GM11168 (cell line): Measurements from ENCODE around the gene PARVG.
"Not testable (repeated sequence)": the region's sequence is repeated elsewhere in the genome, so short reads cannot be mapped to it uniquely, and the experiment has no call there.

Experiments used
- in situ Hi-C: fragments of 300-500 bp; cut with MboI; formaldehyde crosslinking; loops from one replicate; pipeline ENCODE4 v1.12.0; 2022; ENCODE audit warnings: low sequenced_read_pairs; ENCODE audit not compliant: unreplicated experiment

The PARVG gene

DNA sequence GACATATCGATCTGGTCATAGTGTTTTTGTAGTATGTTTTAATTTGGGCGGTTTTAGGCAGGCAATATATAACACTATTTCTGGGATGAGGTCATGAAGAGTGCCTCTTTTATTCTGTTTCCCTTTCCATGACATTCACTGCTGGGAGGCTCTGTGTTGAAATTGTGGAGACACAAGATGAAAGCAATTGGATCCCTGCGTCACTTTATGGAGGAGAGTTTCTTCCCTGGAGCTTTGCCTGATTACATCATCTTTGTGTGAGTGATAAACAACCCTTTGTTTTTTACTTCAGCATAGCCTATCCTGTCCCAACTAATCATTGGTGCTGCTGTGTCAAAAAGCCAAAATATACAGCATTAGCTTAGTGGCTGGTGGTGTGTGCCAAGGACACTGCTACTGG lies 48.6 kb downstream of the PARVG start:
- in situ Hi-C loops = no loop called here

DNA sequence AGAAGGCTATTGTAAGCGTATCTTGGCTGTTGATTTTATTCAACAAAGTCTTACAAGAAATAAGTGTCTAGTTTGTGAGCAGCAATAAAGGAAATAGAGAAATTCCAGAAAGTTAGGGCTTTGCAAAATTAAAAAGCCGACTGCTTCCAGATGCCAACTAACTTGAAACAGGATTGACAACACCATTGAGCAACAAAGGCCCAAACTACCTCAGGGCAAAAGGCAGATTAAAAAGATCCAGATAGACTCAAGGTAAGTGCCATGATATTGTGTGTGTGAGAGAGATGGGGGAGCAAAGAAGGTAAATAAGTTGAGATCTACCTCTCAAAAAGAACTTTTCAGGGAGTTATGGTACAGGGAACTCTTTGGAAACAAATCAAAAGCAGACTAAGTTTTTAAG lies 49.1 kb downstream of the PARVG start:
- in situ Hi-C loops = no loop called here

DNA sequence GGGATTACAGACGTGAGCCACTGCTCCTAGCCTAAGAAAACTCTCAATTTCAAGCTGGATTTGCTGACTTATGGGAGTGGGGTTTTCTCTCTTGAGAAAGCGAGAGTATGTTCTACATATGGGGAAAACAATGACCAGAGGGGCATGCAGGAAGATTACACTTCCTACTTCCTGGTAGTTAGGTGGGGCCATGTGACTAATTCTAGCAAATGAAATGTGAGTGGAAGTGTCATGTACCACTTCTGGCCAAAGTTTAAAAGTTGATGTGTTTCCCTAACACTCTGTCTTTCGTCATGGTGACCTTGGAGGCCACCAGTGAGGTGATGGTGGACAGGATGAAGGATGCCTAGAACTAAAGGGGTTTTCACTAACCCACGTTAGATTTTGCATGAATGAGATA lies 50.5 kb downstream of the PARVG start:
- in situ Hi-C loops = no loop called here

DNA sequence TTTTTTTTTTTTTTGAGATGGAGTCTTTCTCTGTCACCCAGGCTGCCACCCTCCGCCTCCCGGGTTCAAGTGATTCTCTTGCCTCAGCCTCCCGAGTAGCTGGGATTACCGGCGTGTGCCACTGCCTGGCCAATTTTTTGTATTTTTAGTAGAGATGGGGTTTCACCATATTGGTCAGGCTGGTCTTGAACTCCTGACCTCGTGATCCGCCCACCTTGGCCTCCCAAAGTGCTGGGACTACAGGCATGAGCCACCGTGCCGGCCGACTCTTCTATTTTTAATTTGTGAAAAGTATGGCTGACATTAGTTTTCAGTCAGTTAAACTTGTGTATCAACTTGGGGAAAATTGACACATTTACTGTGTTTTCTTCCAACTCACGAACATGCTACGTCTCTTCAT lies 53.6 kb downstream of the PARVG start:
- in situ Hi-C loops = not testable (repeated sequence)

DNA sequence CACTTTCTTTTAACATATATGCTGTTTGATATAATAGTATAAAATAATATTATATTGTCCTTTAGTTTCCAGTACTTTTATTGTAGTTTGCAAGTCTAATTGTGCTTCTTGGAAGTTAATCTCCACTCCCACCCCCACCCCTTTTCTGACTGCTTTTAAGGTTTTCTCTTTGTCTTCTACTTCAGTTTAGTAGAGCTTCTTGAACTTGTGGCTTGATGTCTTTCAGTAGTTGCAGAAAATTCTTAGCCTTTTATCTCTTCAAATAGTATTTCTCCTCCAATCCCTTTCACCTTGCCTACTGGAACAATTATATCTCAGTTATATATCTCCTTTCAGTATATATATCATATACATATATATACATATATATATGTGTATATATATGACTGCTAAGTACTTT lies 56.6 kb downstream of the PARVG start:
- in situ Hi-C loops = no loop called here

DNA sequence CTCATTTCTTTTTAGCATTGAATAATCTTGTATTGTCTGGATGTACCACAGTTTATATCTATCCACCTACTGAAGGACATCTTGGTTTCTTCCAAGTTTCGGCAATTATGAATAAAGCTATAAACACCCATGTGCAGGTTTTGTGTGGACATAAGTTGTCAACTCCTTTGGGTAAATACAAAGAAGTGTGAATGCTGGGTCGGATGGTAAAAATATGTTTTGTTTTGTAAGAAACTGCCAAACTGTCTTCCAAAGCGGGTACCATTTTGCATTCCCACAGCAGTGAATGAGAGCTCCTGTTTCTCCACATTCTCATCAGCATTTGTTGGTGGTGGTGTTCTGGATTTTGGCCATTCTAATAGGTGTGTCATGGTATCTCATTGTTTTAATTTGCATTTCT lies 60.4 kb downstream of the PARVG start:
- in situ Hi-C loops = not testable (repeated sequence)

DNA sequence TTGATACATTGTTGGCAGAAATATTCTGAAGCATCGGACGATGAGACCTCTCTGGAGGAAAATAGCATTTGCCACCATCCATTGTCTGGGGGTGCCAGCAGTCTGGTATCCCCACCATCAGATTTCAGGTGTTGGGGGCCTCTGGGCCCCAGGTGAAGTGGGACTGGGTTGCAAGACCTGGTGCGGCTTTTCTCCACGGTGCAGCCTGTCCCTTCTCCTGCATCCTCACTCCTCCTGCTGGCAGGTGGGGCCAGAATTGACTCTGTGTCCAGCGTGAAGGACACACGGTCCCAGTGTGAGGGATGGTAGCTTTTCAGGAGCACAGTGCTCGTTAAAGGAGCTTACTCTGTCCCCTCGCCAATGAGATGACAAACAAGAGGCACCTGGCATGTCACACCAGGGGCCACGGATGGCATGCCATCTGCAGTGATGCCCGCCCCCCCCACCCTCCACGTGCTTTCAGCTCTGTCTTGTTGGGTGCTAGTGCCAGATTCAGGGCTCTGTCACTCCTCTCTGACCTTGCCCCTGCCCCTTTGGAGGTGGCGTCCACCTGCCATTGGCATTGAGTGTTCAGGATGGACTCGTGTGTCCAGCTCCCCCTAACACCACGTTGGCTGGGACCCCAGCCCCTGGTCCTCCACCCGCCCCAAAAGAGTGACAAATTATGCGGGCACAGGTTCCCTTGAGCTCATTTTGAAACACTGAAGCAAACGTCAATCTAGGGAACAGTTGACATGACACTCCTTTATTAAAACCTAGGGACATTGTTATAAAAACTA lies 62.4 kb downstream of the PARVG start:
- in situ Hi-C loops = no loop called here

DNA sequence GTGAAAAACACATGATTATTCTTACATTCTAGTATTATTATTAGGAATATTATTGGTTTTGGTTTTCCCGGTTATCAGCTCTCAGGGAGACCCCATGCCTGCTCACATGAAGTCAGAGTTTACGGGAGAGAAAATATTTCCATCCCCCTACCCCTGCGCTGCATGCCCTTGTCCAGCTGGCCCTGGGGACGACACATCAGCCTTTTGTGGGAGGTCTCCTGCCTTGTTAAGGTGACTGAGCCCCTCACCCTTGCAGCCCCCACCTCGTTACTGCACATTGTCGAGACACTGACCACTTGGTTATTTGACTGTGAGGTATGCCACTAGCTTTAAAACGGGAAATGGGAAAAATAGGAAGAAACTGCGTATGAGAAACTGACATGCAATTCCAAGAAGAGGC lies 63.0 kb downstream of the PARVG start:
- in situ Hi-C loops = no loop called here

DNA sequence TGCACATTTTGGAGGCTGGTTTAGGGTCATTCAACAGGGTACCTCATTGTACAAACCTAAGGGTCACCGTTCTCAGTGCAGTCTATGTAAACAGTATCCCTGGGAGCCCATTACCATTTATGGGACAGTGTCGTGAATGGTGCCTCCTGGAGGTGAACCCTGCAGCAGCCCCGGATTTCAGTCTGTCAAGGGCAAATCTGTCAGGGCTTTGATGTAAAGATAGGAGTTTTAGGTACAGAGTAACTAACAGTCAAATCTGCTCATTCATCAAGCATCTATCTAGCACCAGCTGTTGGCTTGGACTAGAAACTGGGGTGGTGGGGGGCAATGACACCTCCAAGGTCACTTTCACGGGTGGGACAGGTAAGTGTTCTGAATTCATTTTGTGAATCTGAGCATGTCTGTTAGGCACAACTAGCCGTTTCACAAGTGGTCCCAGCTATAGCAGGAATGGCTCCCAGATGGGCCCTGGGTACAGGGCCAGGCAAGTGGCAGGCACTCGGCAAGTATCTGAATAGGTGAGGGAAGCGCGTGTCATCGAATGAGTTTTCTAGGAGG lies 63.6 kb downstream of the PARVG start:
- in situ Hi-C loops = no loop called here

DNA sequence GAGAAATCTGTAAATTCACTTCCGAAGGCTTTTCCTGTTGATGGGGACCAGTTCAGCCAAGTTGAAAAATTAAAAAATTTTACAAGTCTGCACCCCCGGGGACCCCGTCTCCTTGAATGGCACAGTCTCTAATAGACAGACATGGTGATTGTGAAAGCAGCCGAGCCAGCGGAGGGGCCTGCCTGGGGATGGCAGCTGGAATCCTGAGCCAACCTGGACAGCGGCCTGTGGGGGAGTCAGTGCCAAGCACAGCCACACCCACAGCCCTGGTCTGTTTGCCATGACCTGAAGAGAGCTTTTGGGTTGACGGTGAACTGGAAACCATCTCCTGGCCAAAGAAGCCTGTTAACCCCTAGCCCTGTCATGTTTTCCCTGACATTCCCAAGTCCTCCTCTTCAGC lies 64.7 kb downstream of the PARVG start:
- in situ Hi-C loops = no loop called here

DNA sequence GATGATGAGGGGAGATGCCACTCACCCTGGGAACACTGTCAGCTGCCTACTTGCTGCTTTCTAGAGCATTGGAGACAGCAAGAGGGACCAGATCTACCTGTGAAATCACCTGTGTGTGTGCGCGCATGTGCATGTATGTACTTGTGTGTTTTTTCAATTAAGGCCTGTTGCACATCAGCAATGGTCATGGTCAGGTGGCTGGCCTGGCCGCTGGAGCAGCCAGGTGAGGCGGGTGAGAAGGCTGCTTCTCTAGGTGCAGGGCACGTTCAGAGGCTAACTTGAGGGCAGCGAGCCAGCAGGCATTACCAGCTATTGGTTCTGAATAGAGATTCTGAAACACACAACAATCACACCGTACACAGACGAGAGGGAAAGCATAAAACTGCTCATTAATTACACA lies 65.1 kb downstream of the PARVG start:
- in situ Hi-C loops = no loop called here

DNA sequence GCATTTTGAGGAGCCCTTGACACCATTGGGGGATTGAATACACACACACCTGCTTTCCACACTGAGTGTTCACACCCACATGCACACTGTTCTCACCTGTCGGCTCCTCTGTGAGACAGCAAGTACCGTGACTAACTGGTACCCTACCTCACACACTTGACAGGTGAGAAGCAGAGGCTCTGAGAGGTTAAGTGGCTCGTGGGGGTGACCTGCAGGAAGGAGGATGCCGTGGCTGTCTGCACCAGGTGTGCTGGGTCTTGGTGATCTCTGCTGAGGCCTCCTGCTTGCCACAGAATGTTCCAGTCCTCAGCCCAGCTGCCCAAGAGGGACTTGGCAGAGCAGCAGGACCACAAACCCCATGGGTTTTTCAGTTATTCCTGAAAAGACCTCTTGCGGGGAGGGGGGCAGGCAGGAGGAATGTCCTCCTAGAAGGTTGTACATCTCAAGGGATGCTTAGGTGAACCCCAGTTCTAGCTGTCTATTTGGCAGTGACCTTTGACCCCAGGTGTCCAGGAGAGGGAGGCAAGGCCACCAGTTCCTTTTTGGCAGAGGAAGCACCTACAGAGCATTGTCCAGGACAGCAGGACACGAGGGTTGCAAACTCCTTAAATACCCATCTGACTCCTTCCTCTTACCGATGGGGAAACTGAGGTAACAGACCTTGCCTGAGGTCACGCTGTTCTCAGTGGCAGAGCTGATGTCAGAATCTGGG lies 66.0 kb downstream of the PARVG start:
- in situ Hi-C loops = no loop called here

DNA sequence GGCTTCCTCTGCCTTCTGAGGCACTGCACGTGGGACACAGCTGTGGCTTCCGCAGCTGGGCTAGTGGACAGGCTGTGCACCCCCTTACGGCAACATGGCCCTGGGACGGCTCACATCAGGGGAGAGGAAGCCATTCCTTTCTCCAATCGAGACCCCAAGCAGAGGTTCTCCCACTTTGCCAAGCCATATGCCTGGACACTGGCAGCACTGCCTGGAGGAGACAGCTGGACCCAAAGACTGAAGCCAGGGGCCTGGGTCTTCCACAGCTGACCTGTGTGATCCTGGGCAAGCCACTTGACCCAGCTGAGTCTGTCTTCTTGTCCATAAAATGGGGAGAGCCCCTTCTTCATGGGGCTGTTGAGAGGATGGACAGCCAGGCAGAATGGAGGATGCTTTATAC lies 66.6 kb downstream of the PARVG start:
- in situ Hi-C loops = no loop called here

DNA sequence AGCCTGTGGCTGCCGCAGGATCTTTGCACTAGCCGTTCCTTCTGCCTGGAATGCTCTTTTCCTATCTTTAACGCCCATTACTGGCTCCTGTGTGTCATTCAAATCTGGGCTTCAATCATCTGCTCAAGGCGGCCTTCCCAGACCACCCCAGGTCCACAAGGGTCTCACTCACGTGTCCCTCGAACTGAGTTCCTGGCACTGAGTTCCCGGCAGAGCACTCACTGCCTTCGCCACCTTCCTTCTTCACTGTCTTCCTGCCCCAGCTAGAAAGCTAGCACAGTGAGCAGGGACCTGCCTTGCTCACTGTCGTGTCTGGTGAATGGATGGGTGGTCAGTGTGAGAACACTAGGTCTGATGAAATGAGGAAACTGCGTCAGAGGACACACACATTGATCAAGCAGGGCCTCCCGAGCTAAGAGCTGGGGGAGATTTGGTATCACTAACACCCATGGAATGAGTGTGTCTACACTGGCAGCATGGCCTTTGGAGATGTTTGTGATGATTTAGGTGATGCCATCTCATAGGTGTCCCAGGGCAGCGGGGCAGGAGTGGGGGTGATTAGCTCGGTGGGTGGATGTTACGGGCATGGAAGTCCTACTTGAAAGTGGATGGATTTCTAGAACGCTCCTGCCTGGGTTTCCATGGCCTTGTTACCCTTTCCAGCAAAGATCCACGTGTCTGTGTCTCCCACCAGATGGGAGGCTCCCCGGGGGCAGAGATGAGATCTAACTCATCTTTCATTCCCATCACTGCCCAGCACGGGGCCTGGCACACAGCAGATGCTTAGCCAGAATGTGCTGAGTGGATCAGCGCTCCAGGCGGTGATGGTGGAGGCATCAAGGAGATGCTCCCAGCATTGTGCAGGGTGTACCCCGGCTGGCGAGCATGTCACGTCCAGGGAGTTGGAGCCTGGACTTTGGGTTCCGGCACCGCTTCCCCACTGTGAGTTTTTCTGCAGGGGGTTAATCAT lies 67.5 kb downstream of the PARVG start:
- in situ Hi-C loops = no loop called here

DNA sequence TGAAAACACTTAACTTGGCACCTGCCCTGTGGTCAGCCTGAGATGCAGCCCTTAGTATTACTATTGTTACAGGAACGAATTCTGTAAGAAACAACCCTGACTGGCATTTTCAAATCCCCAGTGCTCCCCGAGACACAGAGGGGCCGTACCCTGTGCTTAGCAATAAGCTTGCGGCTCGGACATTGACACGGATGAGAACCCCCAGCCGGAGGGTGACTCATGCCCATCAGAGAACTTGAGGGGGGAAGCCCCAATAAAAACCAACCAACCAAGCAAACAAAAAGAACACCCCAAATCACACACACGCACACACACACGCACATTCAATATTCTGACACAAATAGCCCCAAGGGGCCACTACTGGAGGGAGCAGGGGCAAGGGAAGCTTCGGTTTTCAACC lies 68.2 kb downstream of the PARVG start:
- in situ Hi-C loops = no loop called here

DNA sequence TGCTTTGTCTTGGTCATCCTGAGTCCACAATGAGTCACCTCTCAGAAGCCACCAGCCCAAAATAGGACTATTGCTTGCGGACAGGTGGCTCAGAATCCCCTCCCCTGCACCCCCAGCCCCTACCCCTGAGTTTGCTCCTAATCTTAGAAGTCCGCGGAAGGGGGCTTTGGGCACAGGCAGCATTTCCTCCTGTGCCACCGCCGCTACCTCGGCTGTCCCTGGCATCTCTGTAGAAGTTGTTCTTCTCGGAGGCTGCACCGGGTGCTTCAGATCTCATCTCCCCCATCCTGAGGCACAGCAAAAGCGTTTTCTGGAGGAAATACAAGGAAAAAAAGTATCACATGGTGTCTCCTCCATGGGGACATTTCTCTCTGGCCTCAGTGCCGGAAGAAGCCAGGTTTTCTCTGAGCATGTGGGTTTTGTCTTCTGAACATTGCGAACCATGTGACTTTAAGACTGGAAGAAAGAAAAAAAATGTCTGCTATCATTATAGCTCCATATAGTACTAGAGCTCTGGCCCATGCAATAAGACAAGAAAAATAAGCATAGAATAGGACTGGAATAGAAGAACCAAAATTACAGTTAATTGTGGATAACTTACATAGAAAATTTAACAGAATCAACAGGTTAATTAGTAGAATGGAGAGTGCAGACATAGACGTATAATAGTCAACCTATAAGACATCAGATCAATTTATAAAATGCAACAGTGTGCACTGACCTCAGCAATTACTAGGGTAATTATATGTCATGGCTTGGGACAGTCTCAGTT lies 68.8 kb downstream of the PARVG start:
- in situ Hi-C loops = no loop called here

DNA sequence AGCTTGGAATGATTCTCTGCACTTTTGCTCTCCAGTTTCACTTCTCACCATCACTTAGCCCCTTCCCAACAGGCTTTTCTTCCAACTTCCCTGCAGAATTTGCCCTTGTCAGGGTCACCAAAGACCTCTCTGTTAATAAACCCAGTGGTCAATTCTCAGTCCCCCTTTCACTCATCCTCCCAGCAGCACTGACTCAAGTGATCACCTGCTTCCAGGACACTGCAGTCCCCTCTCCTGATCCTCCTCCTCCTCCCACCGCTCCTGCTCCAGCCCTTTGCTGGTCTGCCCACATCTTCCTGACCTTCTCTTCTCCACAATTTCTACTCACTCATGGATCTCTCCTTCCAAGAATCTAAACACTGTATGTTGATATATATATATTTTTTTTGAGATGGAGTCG lies 74.1 kb downstream of the PARVG start:
- in situ Hi-C loops = no loop called here

DNA sequence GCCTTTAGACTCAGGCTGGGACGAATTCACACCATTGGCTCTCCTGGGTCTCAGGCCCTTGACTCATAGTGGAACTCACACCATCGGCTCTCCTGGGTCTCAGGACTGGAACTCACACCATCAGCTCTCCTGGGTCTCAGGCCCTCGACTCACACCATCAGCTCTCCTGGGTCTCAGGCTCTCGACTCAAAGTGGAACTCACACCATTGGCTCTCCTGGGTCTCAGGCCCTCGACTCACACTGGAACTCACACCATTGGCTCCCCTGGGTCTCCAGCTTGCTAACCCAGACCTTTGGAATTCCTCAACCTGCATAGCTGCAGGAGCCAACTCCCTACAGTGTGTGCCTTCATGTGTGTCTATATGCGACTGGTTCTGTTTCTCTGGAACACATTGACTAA lies 75.4 kb downstream of the PARVG start:
- in situ Hi-C loops = no loop called here

DNA sequence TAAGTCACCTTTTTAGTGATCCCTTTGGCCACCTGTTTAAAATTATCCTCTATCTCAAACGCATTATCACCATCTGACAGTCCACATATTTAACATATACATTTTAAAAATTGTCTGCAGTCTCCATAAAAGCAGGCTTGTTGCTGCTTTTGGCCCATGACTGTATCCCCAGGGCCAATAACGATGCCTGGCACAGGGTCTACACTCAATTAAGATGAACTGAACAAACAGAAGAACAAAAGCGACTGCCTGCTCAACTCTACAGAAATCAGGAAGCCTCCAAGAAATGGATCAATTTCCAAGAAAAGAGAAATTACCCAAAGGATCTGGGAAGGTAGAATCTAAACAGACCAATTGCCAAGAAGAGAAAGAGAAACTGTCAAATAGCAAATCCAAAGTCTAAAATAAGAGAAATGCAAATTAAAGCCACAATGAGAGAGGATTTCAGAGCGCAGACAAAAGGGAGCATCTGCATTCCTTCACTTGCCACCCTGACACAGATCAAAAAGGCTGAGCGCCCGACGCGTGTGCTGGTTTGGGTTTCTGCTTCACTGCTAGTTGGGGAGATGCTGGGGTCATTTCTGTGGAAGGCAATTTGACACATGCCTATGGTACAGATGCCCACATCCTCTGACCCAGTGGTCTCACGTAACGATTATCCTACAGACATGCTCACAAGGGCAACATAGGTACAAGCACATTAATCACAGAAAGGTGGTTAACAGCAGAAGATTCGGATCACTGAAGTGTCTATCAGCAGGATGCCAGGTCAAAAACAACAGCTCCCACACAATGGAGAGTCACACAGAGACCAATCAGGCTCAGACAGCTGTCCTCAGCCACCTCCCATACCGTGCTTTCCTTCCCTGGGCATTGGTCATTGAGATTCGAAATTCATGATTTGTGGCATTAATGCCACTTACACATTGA lies 76.1 kb downstream of the PARVG start:
- in situ Hi-C loops = no loop called here
